Motor neuron (in vitro differentiated cells): ENCODE results near the gene MTF1. TPM values are rescaled to one million over a fixed set of nuclear protein-coding genes. Genes with fewer than 3 reads are reported as not detected.

Experiments used
- ATAC-seq, 8 experiments: fragments of 200-7000 bp; cut with Tn5 transposase; replicated peaks in 6 of 8; 2 replicates each; pipeline ENCODE4 v1.8.0; 2021; ENCODE audit warnings: mild to moderate bottlenecking in 8 of 8, moderate library complexity in 8 of 8
- H3K27ac ChIP-seq, 2 donors: fragments of 250-450 bp; sonication (Bioruptor Pico); 2 replicates each; pipeline ENCODE4 v1.9.0; 2021; ENCODE audit warnings: antibody characterized with exemption in 2 of 2, mild to moderate bottlenecking in 2 of 2, moderate library complexity in 1 of 2
- H3K4me1 ChIP-seq, 2 donors: fragments of 250-450 bp; sonication (Bioruptor Pico); replicated peaks in 1 of 2; 2 replicates each; pipeline ENCODE4 v1.6.1; 2021; ENCODE audit warnings: antibody characterized with exemption in 2 of 2, mild to moderate bottlenecking in 2 of 2, moderate library complexity in 1 of 2
- H3K4me3 ChIP-seq, 5 donors: fragments of 250-450 bp; sonication (Bioruptor Pico); 2 replicates each; pipeline ENCODE4 v1.9.0; 2021; ENCODE audit warnings: antibody characterized with exemption in 5 of 5, mild to moderate bottlenecking in 5 of 5, moderate library complexity in 4 of 5
- WGBS, 10 experiments: fragments of 450-650 bp; shearing (Covaris generic); methylation state at CpG; one replicate each; pipeline ENCODE4 v1.0.0; 2022; 5-methylcytosine and 5-hydroxymethylcytosine counted together
- in situ Hi-C, 9 experiments: fragments of 400-800 bp; cut with MboI; loops; one replicate each; pipeline ENCODE4 v1.15.0; 2021; ENCODE audit warnings: low sequenced_read_pairs in 9 of 9, low pct_unique_long_range_greater_than_20kb in 2 of 9; ENCODE audit not compliant: unreplicated experiment in 9 of 9
- total RNA-seq, 8 experiments: library from RNA; unstranded; fragments of 300-600 nt; gene quantifications; 2 replicates each; pipeline versions ENCODE4 v1.2.3 to v1.2.4, GENCODE V29; 2022

Gene MTF1
- total RNA-seq, 8 experiments from 2014 or later, result 3.5 to 7.3 (median 5.8) TPM

- ATAC-seq, result no peak
- Histone ChIP-seq H3K4me3 (no peak overlapping the region), H3K4me1 (peaks cover 9% of the 10 kb centered on the region in 2 donors), H3K27ac (no peak overlapping the region)
- 50 to 85% (median 76%) methylated on average over 2 to 4 of the region's 4 CpGs; no CpG with 5 or more reads in 5 of the 10 experiments for WGBS, 10 experiments
- in situ Hi-C loops, result no loop called here
These were observed 1.8 kb upstream of the MTF1 start for GRCh38 chr1:37861151-37861550.

- no peak overlapping the region for H3K27ac ChIP-seq
- in situ Hi-C loops, result no loop called here
- H3K4me3 ChIP-seq, result peak overlapping the region; percentile 76 to 99 (median 96)
- WGBS, 10 experiments, result 0 to 100% (median 29%) methylated on average over 1 to 5 of the region's 5 CpGs; no CpG with 5 or more reads in 1 of the 10 experiments
- ATAC-seq, result no peak
- peaks cover 9% of the 10 kb centered on the region in 2 donors for H3K4me1 ChIP-seq
These were observed 914 bp upstream of the MTF1 start for GRCh38 chr1:37860346-37860666.

GRCh38 chr1:37858931-37859506 is 373 bp downstream of the MTF1 start:
- peak; percentile 22 to 71 (median 61) for ATAC-seq
- Histone ChIP-seq H3K4me3 (peak overlapping the region; percentile 76 to 99 (median 96)), H3K27ac (peak overlapping the region; percentile 93), H3K4me1 (peaks cover 9% of the 10 kb centered on the region in 2 donors)
- in situ Hi-C loops, result no loop called here
- WGBS, 10 experiments, result 0 to 3% (median 1%) methylated on average over 1 to 18 of the region's 21 CpGs; no CpG with 5 or more reads in 2 of the 10 experiments

GRCh38 chr1:37854406-37854805 is 5.0 kb downstream of the MTF1 start:
- ATAC-seq, result no peak
- Histone ChIP-seq H3K4me1 (peaks cover 6 to 23% of the 10 kb centered on the region in 2 donors), H3K27ac (no peak overlapping the region), H3K4me3 (no peak overlapping the region)
- in situ Hi-C loops, result no loop called here
- WGBS, 10 experiments, result 70 to 100% (median 91%) methylated on average over 1 to 6 of the region's 6 CpGs; no CpG with 5 or more reads in 3 of the 10 experiments

- H3K4me1 ChIP-seq, result peaks cover 1 to 19% of the 10 kb centered on the region in 2 donors
- no peak for ATAC-seq
- H3K27ac ChIP-seq, result no peak overlapping the region
- in situ Hi-C loops, result no loop called here
- H3K4me3 ChIP-seq, result no peak overlapping the region
These were observed 6.2 kb downstream of the MTF1 start for GRCh38 chr1:37853157-37853556.

- Histone ChIP-seq H3K27ac (no peak overlapping the region), H3K4me3 (no peak overlapping the region), H3K4me1 (peaks cover 0 to 17% of the 10 kb centered on the region in 2 donors)
- no peak for ATAC-seq
- WGBS, 10 experiments, result 33 to 100% (median 80%) methylated on average over 1 to 2 of the region's 2 CpGs; no CpG with 5 or more reads in 1 of the 10 experiments
- in situ Hi-C loops, result no loop called here
These were observed 7.6 kb downstream of the MTF1 start for GRCh38 chr1:37851782-37852210.

- peak in 2 of 8 experiments; percentile 45 to 76 for ATAC-seq
- in situ Hi-C loops, result no loop called here
- H3K4me3 ChIP-seq, result no peak overlapping the region
- peaks cover 0 to 17% of the 10 kb centered on the region in 2 donors for H3K4me1 ChIP-seq
- no peak overlapping the region for H3K27ac ChIP-seq
These were observed 8.1 kb downstream of the MTF1 start for GRCh38 chr1:37851262-37851661.

- in situ Hi-C loops, result no loop called here
- 82 to 98% (median 93%) methylated on average over 3 to 6 of the region's 6 CpGs for WGBS, 10 experiments
- H3K27ac ChIP-seq, result no peak overlapping the region
These were observed 8.9 kb downstream of the MTF1 start for GRCh38 chr1:37850352-37850955.

GRCh38 chr1:37849480-37849879 is 9.9 kb downstream of the MTF1 start:
- no peak overlapping the region for H3K4me3 ChIP-seq
- in situ Hi-C loops, result no loop called here
- H3K4me1 ChIP-seq, result peaks cover 0 to 17% of the 10 kb centered on the region in 2 donors
- no peak for ATAC-seq
- H3K27ac ChIP-seq, result no peak overlapping the region
- WGBS, 10 experiments, result 80 to 100% (median 100%) methylated on average over 1 to 3 of the region's 3 CpGs; no CpG with 5 or more reads in 3 of the 10 experiments

More at GRCh38 chr1:37850352-37850955, 8.9 kb downstream of the MTF1 start:
- no peak for ATAC-seq
- Histone ChIP-seq H3K4me1 (peaks cover 0 to 17% of the 10 kb centered on the region in 2 donors), H3K4me3 (no peak overlapping the region)

GRCh38 chr1:37846647-37847339 is 12.6 kb downstream of the MTF1 start:
- ATAC-seq, result no peak
- in situ Hi-C loops, result no loop called here
- WGBS, 10 experiments, result 60 to 100% (median 98%) methylated on average over 1 to 4 of the region's 4 CpGs; no CpG with 5 or more reads in 1 of the 10 experiments

GRCh38 chr1:37845786-37846185 is 13.6 kb downstream of the MTF1 start:
- H3K4me1 ChIP-seq, result peaks cover 0 to 2% of the 10 kb centered on the region in 2 donors
- in situ Hi-C loops, result no loop called here
- WGBS, 10 experiments, result 50 to 93% (median 68%) methylated on average over 2 to 3 of the region's 3 CpGs; no CpG with 5 or more reads in 1 of the 10 experiments
- H3K4me3 ChIP-seq, result no peak overlapping the region
- H3K27ac ChIP-seq, result no peak overlapping the region
- ATAC-seq, result no peak

More at GRCh38 chr1:37846647-37847339, 12.6 kb downstream of the MTF1 start:
- no peak overlapping the region for H3K27ac ChIP-seq
- peaks cover 0 to 2% of the 10 kb centered on the region in 2 donors for H3K4me1 ChIP-seq
- H3K4me3 ChIP-seq, result no peak overlapping the region

GRCh38 chr1:37845049-37845646 is 14.2 kb downstream of the MTF1 start:
- ATAC-seq, result no peak
- 72 to 100% (median 87%) methylated on average over 3 to 5 of the region's 5 CpGs; no CpG with 5 or more reads in 1 of the 10 experiments for WGBS, 10 experiments

GRCh38 chr1:37844536-37844935 is 14.9 kb downstream of the MTF1 start:
- H3K4me1 ChIP-seq, result peaks cover 0 to 2% of the 10 kb centered on the region in 2 donors
- H3K27ac ChIP-seq, result no peak overlapping the region
- no peak for ATAC-seq
- H3K4me3 ChIP-seq, result no peak overlapping the region
- in situ Hi-C loops, result no loop called here

More at GRCh38 chr1:37845049-37845646, 14.2 kb downstream of the MTF1 start:
- Histone ChIP-seq H3K4me3 (no peak overlapping the region), H3K4me1 (peaks cover 0 to 2% of the 10 kb centered on the region in 2 donors), H3K27ac (no peak overlapping the region)
- in situ Hi-C loops, result no loop called here
